ENCODE results near the gene PCBP3.
A peak's percentile ranks its signal among the peaks of the same experiment; 100 is the strongest.

PCBP3 gene

GRCh38 chr21:45947716-45948255, 304.3 kb downstream of the PCBP3 start:
- Histone ChIP-seq H3K79me1 (replicated peaks; ENCODE audit: low read length, poor library complexity, severe bottlenecking) (no peaks in the 10 kb centered on the region), H3K9me3 (ENCODE audit: control insufficient read depth, low read length) (no peaks in the 10 kb centered on the region), H3K4me3 (ENCODE audit: insufficient read depth in 1 of 2, low read depth in 1 of 2, low read length in 2 of 2) (no peak overlapping the region), H3K27ac (ENCODE audit: low read length, poor library complexity, severe bottlenecking) (no peak overlapping the region), H3K23ac (ENCODE audit: low read length in 2 of 2) (no peak overlapping the region), H2BK12ac (ENCODE audit: low read length in 2 of 2) (no peak overlapping the region), H3K4me1 (ENCODE audit: control insufficient read depth, insufficient read depth, low read depth, low read length) (peaks cover 11% of the 10 kb centered on the region), H2AK5ac (ENCODE audit: low read length, severe bottlenecking) (no peak overlapping the region), H3K4ac (ENCODE audit: low read depth in 1 of 2, low read length in 2 of 2) (no peak overlapping the region), H4K91ac (ENCODE audit: low read length) (no peak overlapping the region), H2BK5ac (ENCODE audit: low read depth, low read length, poor library complexity, severe bottlenecking) (no peak overlapping the region), H3K36me3 (ENCODE audit: control insufficient read depth in 1 of 2, insufficient read depth in 2 of 2, low read depth in 1 of 2, low read length in 2 of 2) (no peaks in the 10 kb centered on the region), H2BK120ac (ENCODE audit: low read depth, low read length) (no peak overlapping the region), H3K18ac (ENCODE audit: low read depth in 1 of 2, low read length in 2 of 2) (no peak overlapping the region), H3K4me2 (ENCODE audit: low read length, poor library complexity, severe bottlenecking) (no peak overlapping the region), H2AFZ (ENCODE audit: low read depth, low read length) (no peak overlapping the region), H3K14ac (ENCODE audit: low read length in 2 of 2) (no peak overlapping the region), H2BK15ac (ENCODE audit: low read depth, poor library complexity, severe bottlenecking) (no peak overlapping the region), H3K27me3 (ENCODE audit: control insufficient read depth in 1 of 2, insufficient read depth in 1 of 2, low read length in 2 of 2) (peaks cover 0 to 5% of the 10 kb centered on the region in 2 experiments), H3K9ac (ENCODE audit: low read length) (no peak overlapping the region), H4K8ac (ENCODE audit: low read length) (no peak overlapping the region)
- DNase-seq: no peak
- WGBS: 96% methylated on average over 12 of the region's 16 CpGs

GRCh38 chr21:45948576-45949141, 305.1 kb downstream of the PCBP3 start:
- no peak overlapping the region for H4K91ac ChIP-seq (ENCODE audit: low read length)
- 74% methylated on average over 28 of the region's 29 CpGs for WGBS
- H2BK15ac ChIP-seq (ENCODE audit: low read depth, poor library complexity, severe bottlenecking): no peak overlapping the region
- no peak overlapping the region for H4K8ac ChIP-seq (ENCODE audit: low read length)
- no peak overlapping the region for H2AFZ ChIP-seq (ENCODE audit: low read depth, low read length)
- H3K27ac ChIP-seq (ENCODE audit: low read length, poor library complexity, severe bottlenecking): no peak overlapping the region
- H2BK12ac ChIP-seq (ENCODE audit: low read length in 2 of 2): no peak overlapping the region
- peaks cover 13% of the 10 kb centered on the region for H3K4me1 ChIP-seq (ENCODE audit: control insufficient read depth, insufficient read depth, low read depth, low read length)
- H3K36me3 ChIP-seq (ENCODE audit: control insufficient read depth in 1 of 2, insufficient read depth in 2 of 2, low read depth in 1 of 2, low read length in 2 of 2): no peaks in the 10 kb centered on the region
- no peak for DNase-seq
- H2BK5ac ChIP-seq (ENCODE audit: low read depth, low read length, poor library complexity, severe bottlenecking): no peak overlapping the region
- H3K23ac ChIP-seq (ENCODE audit: low read length in 2 of 2): no peak overlapping the region
- H2AK5ac ChIP-seq (ENCODE audit: low read length, severe bottlenecking): no peak overlapping the region
- H3K79me1 ChIP-seq (replicated peaks; ENCODE audit: low read length, poor library complexity, severe bottlenecking): no peaks in the 10 kb centered on the region
- H3K14ac ChIP-seq (ENCODE audit: low read length in 2 of 2): no peak overlapping the region
- no peak overlapping the region for H3K9ac ChIP-seq (ENCODE audit: low read length)
- H3K4ac ChIP-seq (ENCODE audit: low read depth in 1 of 2, low read length in 2 of 2): no peak overlapping the region
- H2BK120ac ChIP-seq (ENCODE audit: low read depth, low read length): no peak overlapping the region
- no peak overlapping the region for H3K18ac ChIP-seq (ENCODE audit: low read depth in 1 of 2, low read length in 2 of 2)
- H3K4me2 ChIP-seq (ENCODE audit: low read length, poor library complexity, severe bottlenecking): no peak overlapping the region
- H3K27me3 ChIP-seq (ENCODE audit: control insufficient read depth in 1 of 2, insufficient read depth in 1 of 2, low read length in 2 of 2): peaks cover 0 to 5% of the 10 kb centered on the region in 2 experiments
- H3K4me3 ChIP-seq (ENCODE audit: insufficient read depth in 1 of 2, low read depth in 1 of 2, low read length in 2 of 2): peak overlapping the region in 1 of 2 experiments; percentile 14
- H3K9me3 ChIP-seq (ENCODE audit: control insufficient read depth, low read length): no peaks in the 10 kb centered on the region

GRCh38 chr21:45949928-45950739, 306.6 kb downstream of the PCBP3 start:
- Histone ChIP-seq H3K27ac (ENCODE audit: low read length, poor library complexity, severe bottlenecking) (no peak overlapping the region), H4K91ac (ENCODE audit: low read length) (no peak overlapping the region), H3K9ac (ENCODE audit: low read length) (peak overlapping the region; percentile 79), H2AK5ac (ENCODE audit: low read length, severe bottlenecking) (no peak overlapping the region), H3K36me3 (ENCODE audit: control insufficient read depth in 1 of 2, insufficient read depth in 2 of 2, low read depth in 1 of 2, low read length in 2 of 2) (no peaks in the 10 kb centered on the region), H2BK120ac (ENCODE audit: low read depth, low read length) (no peak overlapping the region), H3K18ac (ENCODE audit: low read depth in 1 of 2, low read length in 2 of 2) (peak overlapping the region in 1 of 2 experiments; percentile 70), H3K79me1 (replicated peaks; ENCODE audit: low read length, poor library complexity, severe bottlenecking) (no peaks in the 10 kb centered on the region), H4K8ac (ENCODE audit: low read length) (no peak overlapping the region), H2AFZ (ENCODE audit: low read depth, low read length) (no peak overlapping the region), H2BK12ac (ENCODE audit: low read length in 2 of 2) (peak overlapping the region in 1 of 2 experiments; percentile 33), H3K23ac (ENCODE audit: low read length in 2 of 2) (no peak overlapping the region), H3K4ac (ENCODE audit: low read depth in 1 of 2, low read length in 2 of 2) (no peak overlapping the region), H3K4me3 (ENCODE audit: insufficient read depth in 1 of 2, low read depth in 1 of 2, low read length in 2 of 2) (peak overlapping the region in 1 of 2 experiments; percentile 62), H3K9me3 (ENCODE audit: control insufficient read depth, low read length) (no peaks in the 10 kb centered on the region), H3K4me2 (ENCODE audit: low read length, poor library complexity, severe bottlenecking) (peak overlapping the region; percentile 18), H3K27me3 (ENCODE audit: control insufficient read depth in 1 of 2, insufficient read depth in 1 of 2, low read length in 2 of 2) (peaks cover 0 to 5% of the 10 kb centered on the region in 2 experiments), H2BK15ac (ENCODE audit: low read depth, poor library complexity, severe bottlenecking) (no peak overlapping the region), H3K4me1 (ENCODE audit: control insufficient read depth, insufficient read depth, low read depth, low read length) (peaks cover 14% of the 10 kb centered on the region), H3K14ac (ENCODE audit: low read length in 2 of 2) (no peak overlapping the region), H2BK5ac (ENCODE audit: low read depth, low read length, poor library complexity, severe bottlenecking) (no peak overlapping the region)
- WGBS: 89% methylated on average over 35 of the region's 35 CpGs
- no peak for DNase-seq
